Measurements from ENCODE around the gene CAMK1D. TPM values are rescaled to one million over a fixed set of nuclear protein-coding genes. Genes with fewer than 3 reads are reported as not detected.
A peak's percentile ranks its signal among the peaks of the same experiment; 100 is the strongest.
"Not testable (repeated sequence)": the region's sequence is repeated elsewhere in the genome, so short reads cannot be mapped to it uniquely, and the experiment has no call there.

CAMK1D gene
- total RNA-seq, 8 experiments from 2014 or later: 1.9 to 15.8 (median 7.4) TPM

- H3K27ac ChIP-seq; in situ Hi-C loops (cut with MboI; ENCODE audit: low pct_unique_long_range_greater_than_20kb in 2 of 9, low sequenced_read_pairs in 9 of 9, unreplicated experiment in 9 of 9); ATAC-seq (replicated peaks in 6 of 8); H3K4me3 ChIP-seq: not testable (repeated sequence)
- WGBS, 10 experiments: 50 to 100% (median 93%) methylated on average over 4 to 10 of the region's 10 CpGs; no CpG with 5 or more reads in 2 of the 10 experiments
- peaks cover 4 to 22% of the 10 kb centered on the region in 2 donors for H3K4me1 ChIP-seq (replicated peaks in 1 of 2)
Measured at GRCh38 chr10:12497046-12497445, 147.7 kb downstream of the CAMK1D start.

GRCh38 chr10:12499076-12499986 is 150.0 kb downstream of the CAMK1D start:
- ATAC-seq (replicated peaks in 6 of 8): peak in 7 of 8 experiments; percentile 24 to 89 (median 81)
- peak overlapping the region; percentile 21 to 64 for H3K27ac ChIP-seq
- peaks cover 4 to 22% of the 10 kb centered on the region in 2 donors for H3K4me1 ChIP-seq (replicated peaks in 1 of 2)
- 21 to 100% (median 66%) methylated on average over 1 to 5 of the region's 7 CpGs for WGBS, 10 experiments
- H3K4me3 ChIP-seq: no peak overlapping the region
- in situ Hi-C loops (cut with MboI; ENCODE audit: low pct_unique_long_range_greater_than_20kb in 2 of 9, low sequenced_read_pairs in 9 of 9, unreplicated experiment in 9 of 9): no loop called here

- WGBS, 10 experiments: 25 to 85% (median 71%) methylated on average over 1 to 6 of the region's 7 CpGs
- Histone ChIP-seq H3K4me3 (no peak overlapping the region), H3K27ac (no peak overlapping the region), H3K4me1 (replicated peaks in 1 of 2) (peaks cover 4 to 22% of the 10 kb centered on the region in 2 donors)
- in situ Hi-C loops (cut with MboI; ENCODE audit: low pct_unique_long_range_greater_than_20kb in 2 of 9, low sequenced_read_pairs in 9 of 9, unreplicated experiment in 9 of 9): no loop called here
- ATAC-seq (replicated peaks in 6 of 8): peak in 2 of 8 experiments; percentile 22 to 45
Measured at GRCh38 chr10:12500381-12501303, 151.3 kb downstream of the CAMK1D start.

- H3K4me1 ChIP-seq (replicated peaks in 1 of 2): peaks cover 4 to 22% of the 10 kb centered on the region in 2 donors
- 0 to 98% (median 76%) methylated on average over 1 to 11 of the region's 12 CpGs; no CpG with 5 or more reads in 2 of the 10 experiments for WGBS, 10 experiments
- in situ Hi-C loops (cut with MboI; ENCODE audit: low pct_unique_long_range_greater_than_20kb in 2 of 9, low sequenced_read_pairs in 9 of 9, unreplicated experiment in 9 of 9): no loop called here
- ATAC-seq (replicated peaks in 6 of 8): peak in 5 of 8 experiments; percentile 10 to 62 (median 42)
- no peak overlapping the region for H3K4me3 ChIP-seq
- H3K27ac ChIP-seq: no peak overlapping the region
Measured at GRCh38 chr10:12501324-12501723, 152.0 kb downstream of the CAMK1D start.

- Histone ChIP-seq H3K4me1 (replicated peaks in 1 of 2) (peaks cover 4 to 22% of the 10 kb centered on the region in 2 donors), H3K27ac (no peak overlapping the region), H3K4me3 (no peak overlapping the region)
- in situ Hi-C loops (cut with MboI; ENCODE audit: low pct_unique_long_range_greater_than_20kb in 2 of 9, low sequenced_read_pairs in 9 of 9, unreplicated experiment in 9 of 9): no loop called here
- 25 to 93% (median 83%) methylated on average over 2 to 5 of the region's 16 CpGs; no CpG with 5 or more reads in 3 of the 10 experiments for WGBS, 10 experiments
- peak; percentile 9 to 65 (median 34) for ATAC-seq (replicated peaks in 6 of 8)
Measured at GRCh38 chr10:12501841-12502525, 152.6 kb downstream of the CAMK1D start.

- Histone ChIP-seq H3K4me1 (replicated peaks in 1 of 2) (peaks cover 4 to 22% of the 10 kb centered on the region in 2 donors), H3K4me3 (no peak overlapping the region), H3K27ac (no peak overlapping the region)
- WGBS, 10 experiments: 60 to 99% (median 83%) methylated on average over 1 to 11 of the region's 19 CpGs; no CpG with 5 or more reads in 2 of the 10 experiments
- in situ Hi-C loops (cut with MboI; ENCODE audit: low pct_unique_long_range_greater_than_20kb in 2 of 9, low sequenced_read_pairs in 9 of 9, unreplicated experiment in 9 of 9): no loop called here
- no peak for ATAC-seq (replicated peaks in 6 of 8)
Measured at GRCh38 chr10:12502526-12503274, 153.4 kb downstream of the CAMK1D start.

GRCh38 chr10:12503311-12503710 is 154.0 kb downstream of the CAMK1D start:
- H3K4me3 ChIP-seq: no peak overlapping the region
- peak in 3 of 8 experiments; percentile 15 to 71 (median 50) for ATAC-seq (replicated peaks in 6 of 8)
- H3K27ac ChIP-seq: no peak overlapping the region
- H3K4me1 ChIP-seq (replicated peaks in 1 of 2): peaks cover 4 to 21% of the 10 kb centered on the region in 2 donors
- WGBS, 10 experiments: 46 to 100% (median 82%) methylated on average over 1 to 10 of the region's 10 CpGs; no CpG with 5 or more reads in 1 of the 10 experiments
- in situ Hi-C loops (cut with MboI; ENCODE audit: low pct_unique_long_range_greater_than_20kb in 2 of 9, low sequenced_read_pairs in 9 of 9, unreplicated experiment in 9 of 9): no loop called here

- in situ Hi-C loops (cut with MboI; ENCODE audit: low pct_unique_long_range_greater_than_20kb in 2 of 9, low sequenced_read_pairs in 9 of 9, unreplicated experiment in 9 of 9): no loop called here
- no peak for ATAC-seq (replicated peaks in 6 of 8)
Measured at GRCh38 chr10:12504176-12504575, 154.8 kb downstream of the CAMK1D start.

GRCh38 chr10:12504628-12505027 is 155.3 kb downstream of the CAMK1D start:
- in situ Hi-C loops (cut with MboI; ENCODE audit: low pct_unique_long_range_greater_than_20kb in 2 of 9, low sequenced_read_pairs in 9 of 9, unreplicated experiment in 9 of 9): no loop called here
- Histone ChIP-seq H3K4me1 (replicated peaks in 1 of 2) (peaks cover 2 to 11% of the 10 kb centered on the region in 2 donors), H3K27ac (no peak overlapping the region), H3K4me3 (no peak overlapping the region)
- no peak for ATAC-seq (replicated peaks in 6 of 8)
- WGBS, 10 experiments: 0 to 100% (median 88%) methylated on average over 1 to 7 of the region's 10 CpGs; no CpG with 5 or more reads in 3 of the 10 experiments

More at GRCh38 chr10:12504176-12504575, 154.8 kb downstream of the CAMK1D start:
- H3K4me3 ChIP-seq: no peak overlapping the region
- WGBS, 10 experiments: 80 to 100% (median 94%) methylated on average over 1 to 8 of the region's 11 CpGs; no CpG with 5 or more reads in 4 of the 10 experiments
- peaks cover 5 to 12% of the 10 kb centered on the region in 2 donors for H3K4me1 ChIP-seq (replicated peaks in 1 of 2)
- no peak overlapping the region for H3K27ac ChIP-seq

GRCh38 chr10:12505683-12506082 is 156.3 kb downstream of the CAMK1D start:
- 53 to 100% (median 83%) methylated on average over 1 to 5 of the region's 6 CpGs; no CpG with 5 or more reads in 1 of the 10 experiments for WGBS, 10 experiments
- in situ Hi-C loops (cut with MboI; ENCODE audit: low pct_unique_long_range_greater_than_20kb in 2 of 9, low sequenced_read_pairs in 9 of 9, unreplicated experiment in 9 of 9): no loop called here
- Histone ChIP-seq H3K27ac (no peak overlapping the region), H3K4me3 (no peak overlapping the region), H3K4me1 (replicated peaks in 1 of 2) (peaks cover 4 to 8% of the 10 kb centered on the region in 2 donors)
- ATAC-seq (replicated peaks in 6 of 8): no peak

- 55 to 88% (median 76%) methylated on average over 1 to 8 of the region's 10 CpGs for WGBS, 10 experiments
- Histone ChIP-seq H3K4me1 (replicated peaks in 1 of 2) (peaks cover 10 to 12% of the 10 kb centered on the region in 2 donors), H3K4me3 (no peak overlapping the region), H3K27ac (no peak overlapping the region)
- in situ Hi-C loops (cut with MboI; ENCODE audit: low pct_unique_long_range_greater_than_20kb in 2 of 9, low sequenced_read_pairs in 9 of 9, unreplicated experiment in 9 of 9): no loop called here
- ATAC-seq (replicated peaks in 6 of 8): no peak
Measured at GRCh38 chr10:12507165-12507850, 158.0 kb downstream of the CAMK1D start.

All from motor neuron (in vitro differentiated cells).